Glutamatergic neuron (in vitro differentiated cells): ENCODE results near the gene GRIK4. TPM values are rescaled to one million over a fixed set of nuclear protein-coding genes. Genes with fewer than 3 reads are reported as not detected.

Experiments
- DNase-seq: peaks from one replicate; pipeline ENCODE4 v3.0.0; 2022
- H3K27ac Mint-ChIP-seq: one replicate; pipeline ENCODE4 v1.8.0; 2020; ENCODE audit warnings: mild to moderate bottlenecking, mixed read lengths, inconsistent platforms; ENCODE audit not compliant: unreplicated experiment
- H3K27me3 Mint-ChIP-seq: one replicate; pipeline ENCODE4 v1.8.0; 2020; ENCODE audit warnings: mild to moderate bottlenecking, moderate library complexity, mixed read lengths, inconsistent platforms; ENCODE audit not compliant: unreplicated experiment
- H3K36me3 Mint-ChIP-seq: one replicate; pipeline ENCODE4 v1.8.0; 2020; ENCODE audit warnings: mild to moderate bottlenecking, mixed read lengths, inconsistent platforms; ENCODE audit not compliant: unreplicated experiment
- H3K4me1 Mint-ChIP-seq: one replicate; pipeline ENCODE4 v1.8.0; 2020; ENCODE audit warnings: mild to moderate bottlenecking, low read depth, mixed read lengths, inconsistent platforms; ENCODE audit not compliant: unreplicated experiment
- H3K4me3 Mint-ChIP-seq: one replicate; pipeline ENCODE4 v1.8.0; 2020; ENCODE audit warnings: mild to moderate bottlenecking, mixed read lengths, inconsistent platforms; ENCODE audit not compliant: unreplicated experiment
- H3K9me3 Mint-ChIP-seq: one replicate; pipeline ENCODE4 v1.8.0; 2020; ENCODE audit warnings: mild to moderate bottlenecking, moderate library complexity, mixed read lengths, inconsistent platforms; ENCODE audit not compliant: unreplicated experiment
- CTCF ChIP-seq: fragments of 200-600 bp; sonication (generic); IDR thresholded peaks from one replicate; pipeline ENCODE4 v1.5.0; 2021; ENCODE audit not compliant: partially characterized antibody, unreplicated experiment
- total RNA-seq: library from RNA; stranded (reverse); fragmentation: NEBNext Ultra II Directional; extraction: Animal tissue kit (Norgen Biotek cat#: 25700); gene quantifications from one replicate; pipeline ENCODE4 v1.2.1, GENCODE V29; 2021; ENCODE audit not compliant: unreplicated experiment

Gene GRIK4
- total RNA-seq, 1 donor from 2014 or later = 3.6 TPM

- H3K27me3 Mint-ChIP-seq = no peaks in the 10 kb centered on the region
- H3K4me3 Mint-ChIP-seq = no peak overlapping the region
- H3K9me3 Mint-ChIP-seq = no peaks in the 10 kb centered on the region
- peaks cover 6% of the 10 kb centered on the region for H3K36me3 Mint-ChIP-seq
- H3K27ac Mint-ChIP-seq = no peak overlapping the region
- no peaks in the 10 kb centered on the region for H3K4me1 Mint-ChIP-seq
- TF ChIP-seq CTCF = no peak
- no peak for DNase-seq
Measured at GRCh38 chr11:120878781-120879180, 367.2 kb downstream of the GRIK4 start.

GRCh38 chr11:120880498-120881175, 369.1 kb downstream of the GRIK4 start:
- Mint-ChIP-seq H3K9me3 (no peaks in the 10 kb centered on the region), H3K4me3 (no peak overlapping the region), H3K27ac (no peak overlapping the region), H3K36me3 (peaks cover 6% of the 10 kb centered on the region), H3K27me3 (no peaks in the 10 kb centered on the region), H3K4me1 (no peaks in the 10 kb centered on the region)
- TF ChIP-seq CTCF = no peak
- DNase-seq = no peak

GRCh38 chr11:120881596-120881995, 370.0 kb downstream of the GRIK4 start:
- no peak overlapping the region for H3K27ac Mint-ChIP-seq
- H3K9me3 Mint-ChIP-seq = no peaks in the 10 kb centered on the region

GRCh38 chr11:120882175-120882574, 370.6 kb downstream of the GRIK4 start:
- no peaks in the 10 kb centered on the region for H3K36me3 Mint-ChIP-seq
- no peak for DNase-seq
- no peaks in the 10 kb centered on the region for H3K27me3 Mint-ChIP-seq
- H3K27ac Mint-ChIP-seq = no peak overlapping the region
- H3K4me3 Mint-ChIP-seq = no peak overlapping the region
- no peak for TF ChIP-seq CTCF
- H3K4me1 Mint-ChIP-seq = no peaks in the 10 kb centered on the region
- no peaks in the 10 kb centered on the region for H3K9me3 Mint-ChIP-seq

More at GRCh38 chr11:120881596-120881995, 370.0 kb downstream of the GRIK4 start:
- no peaks in the 10 kb centered on the region for H3K36me3 Mint-ChIP-seq
- no peaks in the 10 kb centered on the region for H3K4me1 Mint-ChIP-seq
- DNase-seq = no peak
- no peaks in the 10 kb centered on the region for H3K27me3 Mint-ChIP-seq
- TF ChIP-seq CTCF = no peak
- H3K4me3 Mint-ChIP-seq = no peak overlapping the region

- no peak for DNase-seq
- Mint-ChIP-seq H3K4me3 (no peak overlapping the region), H3K27ac (no peak overlapping the region), H3K9me3 (no peaks in the 10 kb centered on the region), H3K4me1 (no peaks in the 10 kb centered on the region), H3K27me3 (peaks cover 2% of the 10 kb centered on the region), H3K36me3 (no peaks in the 10 kb centered on the region)
- no peak for TF ChIP-seq CTCF
Measured at GRCh38 chr11:120883404-120884080, 372.0 kb downstream of the GRIK4 start.
